ENCODE measurements around the gene RPL13.

DNA sequence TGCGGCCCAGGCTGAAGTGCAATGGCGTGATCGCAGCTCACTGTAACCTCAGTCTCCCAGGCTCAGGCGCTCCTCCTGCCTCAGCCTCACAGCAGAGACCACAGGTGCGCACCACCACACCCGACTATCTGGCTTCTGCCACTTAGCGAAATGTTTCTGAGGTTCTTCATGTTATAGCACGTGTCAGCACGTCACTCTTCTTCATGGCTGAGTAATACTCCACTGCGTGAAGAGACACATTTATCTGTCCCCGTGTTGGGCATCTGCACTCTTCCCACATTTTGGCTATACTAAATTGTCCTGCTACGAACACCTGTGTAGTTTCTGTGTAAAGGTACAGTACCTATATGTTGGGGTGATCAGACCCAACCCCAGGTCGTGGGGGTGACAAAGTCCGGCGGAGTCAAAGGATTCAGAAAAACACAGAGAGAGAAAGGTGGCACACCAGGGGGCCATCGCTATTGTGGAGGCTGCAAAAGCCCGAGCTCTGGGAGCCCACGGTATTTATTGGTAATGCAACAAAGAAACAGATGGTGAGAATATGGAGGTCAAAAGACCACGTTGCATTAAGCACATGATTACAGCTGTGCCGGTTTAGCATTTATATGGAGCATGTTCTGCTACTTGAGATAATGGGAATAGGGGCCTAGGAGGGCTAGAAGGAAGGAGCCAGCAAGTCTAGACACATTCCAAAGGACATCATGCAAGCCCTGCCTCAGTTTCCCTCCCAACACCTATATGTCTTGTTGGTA is 52.1 kb downstream of the RPL13 start:
- TF ChIP-seq, protein P1, sequence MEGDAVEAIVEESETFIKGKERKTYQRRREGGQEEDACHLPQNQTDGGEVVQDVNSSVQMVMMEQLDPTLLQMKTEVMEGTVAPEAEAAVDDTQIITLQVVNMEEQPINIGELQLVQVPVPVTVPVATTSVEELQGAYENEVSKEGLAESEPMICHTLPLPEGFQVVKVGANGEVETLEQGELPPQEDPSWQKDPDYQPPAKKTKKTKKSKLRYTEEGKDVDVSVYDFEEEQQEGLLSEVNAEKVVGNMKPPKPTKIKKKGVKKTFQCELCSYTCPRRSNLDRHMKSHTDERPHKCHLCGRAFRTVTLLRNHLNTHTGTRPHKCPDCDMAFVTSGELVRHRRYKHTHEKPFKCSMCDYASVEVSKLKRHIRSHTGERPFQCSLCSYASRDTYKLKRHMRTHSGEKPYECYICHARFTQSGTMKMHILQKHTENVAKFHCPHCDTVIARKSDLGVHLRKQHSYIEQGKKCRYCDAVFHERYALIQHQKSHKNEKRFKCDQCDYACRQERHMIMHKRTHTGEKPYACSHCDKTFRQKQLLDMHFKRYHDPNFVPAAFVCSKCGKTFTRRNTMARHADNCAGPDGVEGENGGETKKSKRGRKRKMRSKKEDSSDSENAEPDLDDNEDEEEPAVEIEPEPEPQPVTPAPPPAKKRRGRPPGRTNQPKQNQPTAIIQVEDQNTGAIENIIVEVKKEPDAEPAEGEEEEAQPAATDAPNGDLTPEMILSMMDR (IDR thresholded peaks at IDR 0.05; ENCODE audit: borderline replicate concordance, extremely low read depth, low read length, poor library complexity, severe bottlenecking) = no peak
- no peak for TF ChIP-seq EZH2 (IDR thresholded peaks at IDR 0.05; ENCODE audit: borderline replicate concordance, low read depth, low read length, severe bottlenecking)
